Effector memory CD4-positive, alpha-beta T cell (primary cell): Measurements from ENCODE around the gene RIN3.

ENCODE experiments used
- DNase-seq, 3 donors: peaks; one replicate each; pipeline ENCODE4 v3.0.0-alpha.2; 2020
- H3K27ac ChIP-seq: 2 replicates; pipeline ENCODE4 v1.7.0; 2013; ENCODE audit warnings: mild to moderate bottlenecking, low read length, moderate library complexity; ENCODE audit not compliant: insufficient read depth, poor library complexity, severe bottlenecking
- H3K27me3 ChIP-seq: replicated peaks from 2 replicates; pipeline ENCODE4 v1.7.0; 2013; ENCODE audit warnings: mild to moderate bottlenecking, low read length; ENCODE audit not compliant: insufficient read depth, control insufficient read depth, poor library complexity, severe bottlenecking
- H3K36me3 ChIP-seq: 2 replicates; pipeline ENCODE4 v1.7.0; 2013; ENCODE audit warnings: mild to moderate bottlenecking, low read length, moderate library complexity; ENCODE audit not compliant: control insufficient read depth, insufficient read depth
- H3K4me1 ChIP-seq: 2 replicates; pipeline ENCODE4 v1.7.0; 2013; ENCODE audit warnings: low read length, mild to moderate bottlenecking; ENCODE audit not compliant: control insufficient read depth, insufficient read depth, poor library complexity, severe bottlenecking
- H3K4me3 ChIP-seq: 2 replicates; pipeline ENCODE4 v1.7.0; 2013; ENCODE audit warnings: low read length, low read depth, mild to moderate bottlenecking; ENCODE audit not compliant: insufficient read depth, poor library complexity, severe bottlenecking
- H3K9me3 ChIP-seq: 2 replicates; pipeline ENCODE4 v1.7.0; 2013; ENCODE audit warnings: mild to moderate bottlenecking, low read length, moderate library complexity; ENCODE audit not compliant: control insufficient read depth

The RIN3 gene

DNA sequence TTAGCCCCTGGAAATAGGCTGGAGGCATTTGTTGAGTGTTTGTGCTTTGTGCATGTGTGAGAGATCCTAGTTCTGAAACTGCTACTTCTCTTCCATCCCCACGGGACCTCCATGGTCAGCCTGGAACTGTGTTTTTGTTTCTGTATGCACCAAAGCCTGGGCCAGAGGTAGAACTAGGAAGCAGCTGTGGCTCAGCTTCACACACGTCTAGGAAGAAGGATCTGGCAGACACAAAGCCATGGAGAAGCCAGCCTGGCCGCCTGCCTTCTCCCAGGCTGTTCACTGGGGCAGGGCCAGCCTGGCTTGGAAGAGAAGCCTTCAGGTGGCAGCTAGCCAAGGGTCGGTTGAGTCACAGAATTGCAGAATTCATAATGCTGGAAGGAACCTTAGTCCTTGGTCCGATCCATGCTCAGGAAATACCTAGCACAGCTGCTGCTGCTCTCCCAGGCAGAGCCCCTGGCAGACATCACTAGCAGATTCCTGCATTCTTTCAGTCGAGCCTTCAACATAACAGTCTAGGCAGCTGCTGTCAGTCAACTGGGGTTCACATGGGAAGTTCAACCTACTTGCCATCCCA is 27.0 kb downstream of the RIN3 start:
- Histone ChIP-seq H3K27ac (no peak overlapping the region), H3K27me3 (no peaks in the 10 kb centered on the region), H3K36me3 (no peaks in the 10 kb centered on the region), H3K4me1 (no peaks in the 10 kb centered on the region), H3K4me3 (no peak overlapping the region), H3K9me3 (no peaks in the 10 kb centered on the region)
- no peak for DNase-seq

DNA sequence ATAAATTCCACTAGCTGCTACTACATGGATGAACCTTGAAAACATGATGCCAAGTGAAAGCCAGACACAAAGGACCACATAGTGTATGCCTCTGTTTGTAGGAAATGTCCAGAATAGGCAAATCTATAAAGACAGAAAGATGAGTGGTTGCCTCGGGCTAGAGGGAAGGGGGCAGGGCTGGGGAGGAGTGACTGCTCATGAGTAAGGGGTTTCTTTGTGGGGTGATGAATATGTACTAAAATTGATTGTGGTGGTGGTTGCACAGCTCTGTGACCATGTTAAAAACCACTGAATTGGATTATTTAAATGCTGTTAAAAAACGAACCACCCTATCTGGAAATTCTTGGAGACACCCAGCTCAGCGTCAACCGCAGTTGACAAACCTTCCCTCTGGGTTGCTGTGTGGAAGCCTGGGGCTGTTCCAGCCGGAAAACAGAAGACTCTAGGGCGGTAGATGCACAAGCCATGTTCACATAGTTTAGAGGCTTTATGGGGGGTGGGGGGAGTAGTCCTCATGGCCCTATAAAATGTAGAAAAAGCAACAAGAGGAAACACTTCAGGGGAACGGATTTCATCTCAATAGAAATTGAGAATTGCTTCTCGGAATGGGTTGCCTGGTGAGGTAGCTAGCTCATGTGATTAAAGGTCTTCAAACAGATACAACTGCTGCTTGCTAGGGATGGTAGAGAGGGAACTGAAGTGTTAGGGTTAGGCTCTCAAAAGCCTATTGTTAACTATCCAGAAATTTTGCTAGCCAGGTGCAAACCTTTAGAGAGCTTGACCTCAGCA is 29.4 kb downstream of the RIN3 start:
- Histone ChIP-seq H3K27ac (no peak overlapping the region), H3K27me3 (no peaks in the 10 kb centered on the region), H3K4me3 (no peak overlapping the region), H3K36me3 (no peaks in the 10 kb centered on the region), H3K4me1 (no peaks in the 10 kb centered on the region), H3K9me3 (no peaks in the 10 kb centered on the region)
- DNase-seq, result no peak

DNA sequence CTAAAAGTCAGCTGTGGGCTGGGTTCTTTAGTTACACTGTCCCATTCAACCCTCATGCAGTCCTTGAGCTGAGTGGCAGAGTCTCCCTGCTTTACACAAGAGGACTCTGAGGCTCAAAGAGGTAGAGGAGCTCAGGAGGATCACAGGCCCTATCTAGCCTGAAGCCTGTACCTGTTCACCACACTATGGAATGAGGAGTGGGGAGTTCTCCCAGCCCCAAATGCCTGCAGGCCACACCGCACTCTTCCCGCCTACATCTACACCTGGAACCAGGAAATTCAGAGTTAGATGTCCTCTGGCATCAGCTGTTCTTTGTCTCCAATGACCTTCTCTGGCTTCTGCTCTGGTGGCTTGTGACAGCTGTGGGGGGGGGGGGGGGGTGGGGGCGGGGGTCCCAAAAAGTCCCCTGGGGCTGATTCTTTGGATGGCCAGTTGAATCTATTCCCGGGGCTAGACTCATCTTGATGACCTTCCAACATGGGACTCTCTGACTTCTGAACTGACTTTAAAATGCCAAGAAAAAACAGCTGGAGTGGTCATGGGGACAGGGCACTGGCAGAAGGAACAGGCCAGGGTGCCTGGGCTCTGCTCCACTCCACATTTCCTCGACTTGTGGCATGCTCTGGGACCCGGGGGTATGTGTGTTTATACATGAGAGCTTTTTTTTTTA is 30.6 kb downstream of the RIN3 start:
- Histone ChIP-seq H3K36me3 (no peaks in the 10 kb centered on the region), H3K27ac (no peak overlapping the region), H3K9me3 (no peaks in the 10 kb centered on the region), H3K4me3 (no peak overlapping the region), H3K4me1 (no peaks in the 10 kb centered on the region), H3K27me3 (no peaks in the 10 kb centered on the region)
- DNase-seq, result no peak

DNA sequence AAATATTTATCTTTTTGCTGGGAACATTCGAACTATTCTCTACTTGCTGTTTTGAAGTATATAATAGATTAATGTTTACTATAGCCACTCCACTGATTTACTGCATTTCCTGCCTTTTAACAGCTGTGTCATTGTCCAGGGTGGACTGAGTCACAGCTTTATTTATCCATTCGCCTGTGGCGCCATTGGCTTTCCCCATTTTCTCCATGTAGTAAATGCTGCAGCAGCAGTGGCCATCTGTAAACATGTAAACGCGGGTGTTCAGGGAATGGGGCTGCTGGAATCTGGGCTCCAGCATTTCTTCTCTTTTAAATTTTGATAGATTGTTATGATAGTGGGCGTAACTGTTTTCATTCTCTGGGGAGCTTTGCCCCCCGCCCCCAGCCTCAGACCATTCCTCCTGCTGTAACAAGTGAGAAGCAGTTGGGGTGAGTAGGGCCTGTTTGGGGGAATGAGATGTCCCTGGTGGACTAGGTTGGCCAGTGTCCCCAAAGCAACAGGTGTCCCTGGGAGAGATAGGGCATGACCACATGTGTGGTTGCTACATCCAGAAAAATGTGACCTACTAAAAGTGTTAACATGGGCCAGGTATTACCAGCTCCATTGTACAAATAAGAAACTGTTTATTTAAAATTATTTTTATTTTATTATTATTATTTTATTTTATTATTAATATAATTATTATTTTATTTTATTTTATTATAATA is 32.9 kb downstream of the RIN3 start:
- no peak for DNase-seq
- Histone ChIP-seq H3K4me1 (no peaks in the 10 kb centered on the region), H3K27ac (no peak overlapping the region), H3K9me3 (no peaks in the 10 kb centered on the region), H3K27me3 (no peaks in the 10 kb centered on the region), H3K36me3 (no peaks in the 10 kb centered on the region), H3K4me3 (no peak overlapping the region)

DNA sequence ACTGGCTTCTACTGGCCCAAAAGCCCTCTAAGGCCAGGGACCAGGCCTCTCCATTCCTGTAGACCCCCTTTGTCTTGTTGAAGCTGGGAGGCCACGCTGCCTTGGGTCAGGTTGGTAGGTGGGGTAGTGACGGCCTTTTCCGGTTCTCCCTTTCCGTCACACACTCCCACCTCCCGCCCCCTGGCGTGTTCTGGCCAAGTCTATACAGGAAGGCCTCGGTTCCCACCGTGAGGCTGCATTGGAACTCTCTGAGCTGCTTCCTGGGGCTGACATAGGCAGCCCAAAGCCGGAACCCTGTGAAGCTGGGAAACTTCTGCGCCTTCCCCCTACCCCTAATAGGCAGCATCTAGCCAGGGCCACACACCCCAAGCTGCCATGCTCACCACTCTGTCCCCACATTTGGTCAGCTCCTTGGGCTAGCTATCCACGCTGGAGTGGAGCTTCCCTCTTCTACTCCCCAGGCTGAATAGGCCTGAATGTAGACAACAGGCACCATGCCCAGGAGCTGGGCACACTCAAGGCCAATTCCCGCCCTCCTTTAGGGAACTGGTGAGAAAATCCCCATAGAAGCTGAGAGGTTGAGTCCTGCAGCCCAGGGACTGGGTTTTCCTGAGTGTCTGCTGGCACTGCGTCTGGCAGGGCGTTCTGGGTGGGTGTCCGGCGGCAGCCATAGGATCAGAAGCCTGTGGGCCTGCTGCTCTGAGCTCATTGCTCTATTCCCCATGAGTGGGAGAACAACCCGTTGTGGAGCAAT is 35.7 kb downstream of the RIN3 start:
- DNase-seq, result no peak
- Histone ChIP-seq H3K4me1 (no peaks in the 10 kb centered on the region), H3K4me3 (no peak overlapping the region), H3K36me3 (no peaks in the 10 kb centered on the region), H3K27ac (no peak overlapping the region), H3K27me3 (no peaks in the 10 kb centered on the region), H3K9me3 (no peaks in the 10 kb centered on the region)

DNA sequence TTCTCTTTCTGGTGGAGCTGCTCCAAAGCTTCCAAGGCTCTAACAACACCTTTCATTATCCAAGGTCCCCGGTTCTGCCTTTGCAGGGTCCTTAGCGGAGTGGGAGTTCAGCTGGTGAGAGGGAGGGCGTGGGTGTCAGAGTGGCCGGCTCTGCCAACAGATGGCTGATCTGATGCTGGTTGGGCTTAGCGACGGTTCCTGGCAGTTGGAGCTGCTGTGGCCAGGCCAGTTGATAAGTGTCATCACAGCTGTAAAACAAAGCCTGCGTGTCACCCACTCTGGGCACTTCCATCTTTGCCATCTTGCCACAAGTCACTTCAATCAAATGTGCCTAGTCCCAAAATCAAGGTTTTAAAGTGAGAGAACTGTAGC is 36.3 kb downstream of the RIN3 start:
- H3K9me3 ChIP-seq, result no peaks in the 10 kb centered on the region
- H3K4me3 ChIP-seq, result no peak overlapping the region
- no peaks in the 10 kb centered on the region for H3K36me3 ChIP-seq
- no peak for DNase-seq
- H3K27me3 ChIP-seq, result no peaks in the 10 kb centered on the region
- H3K27ac ChIP-seq, result no peak overlapping the region
- no peaks in the 10 kb centered on the region for H3K4me1 ChIP-seq

DNA sequence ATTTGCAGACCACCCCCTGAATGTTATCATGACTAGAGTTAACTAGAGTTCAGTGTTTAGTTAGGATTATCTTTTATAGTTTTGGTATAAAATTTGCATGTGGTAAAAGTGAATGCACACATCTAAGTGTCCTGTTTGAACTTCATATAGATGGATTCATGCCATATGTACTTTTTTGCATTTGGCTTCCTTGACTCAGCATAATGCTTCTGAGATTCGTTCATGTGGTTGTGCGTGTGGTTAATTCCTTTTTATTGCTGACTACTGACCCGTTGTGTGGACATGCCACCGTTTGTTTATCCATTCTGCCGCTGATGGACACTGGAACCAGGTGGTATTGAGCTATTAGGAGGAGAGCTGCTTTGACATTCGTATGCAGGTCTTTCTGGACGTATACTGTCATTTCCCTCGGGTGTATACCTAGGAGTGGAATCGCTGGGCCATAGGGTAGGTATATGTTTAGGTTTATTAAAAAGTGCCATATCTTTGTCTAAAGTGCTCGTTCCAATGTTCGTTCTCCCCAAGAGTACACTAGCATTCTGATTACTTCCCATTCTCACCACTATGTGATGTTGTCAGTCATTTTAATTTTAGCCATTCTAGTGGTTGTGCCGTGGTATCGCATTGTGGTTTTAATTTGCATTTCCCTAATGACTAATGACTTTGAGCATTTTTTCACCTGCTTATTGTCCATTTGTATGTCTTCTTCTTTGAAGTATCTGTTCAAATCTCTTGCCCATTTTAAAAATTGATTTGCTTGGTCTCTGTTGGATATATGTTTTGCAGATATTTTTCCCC is 37.7 kb downstream of the RIN3 start:
- no peak overlapping the region for H3K27ac ChIP-seq
- no peaks in the 10 kb centered on the region for H3K9me3 ChIP-seq
- no peaks in the 10 kb centered on the region for H3K27me3 ChIP-seq
- no peak overlapping the region for H3K4me3 ChIP-seq
- DNase-seq, result no peak
- no peaks in the 10 kb centered on the region for H3K36me3 ChIP-seq
- peaks cover 4% of the 10 kb centered on the region for H3K4me1 ChIP-seq

DNA sequence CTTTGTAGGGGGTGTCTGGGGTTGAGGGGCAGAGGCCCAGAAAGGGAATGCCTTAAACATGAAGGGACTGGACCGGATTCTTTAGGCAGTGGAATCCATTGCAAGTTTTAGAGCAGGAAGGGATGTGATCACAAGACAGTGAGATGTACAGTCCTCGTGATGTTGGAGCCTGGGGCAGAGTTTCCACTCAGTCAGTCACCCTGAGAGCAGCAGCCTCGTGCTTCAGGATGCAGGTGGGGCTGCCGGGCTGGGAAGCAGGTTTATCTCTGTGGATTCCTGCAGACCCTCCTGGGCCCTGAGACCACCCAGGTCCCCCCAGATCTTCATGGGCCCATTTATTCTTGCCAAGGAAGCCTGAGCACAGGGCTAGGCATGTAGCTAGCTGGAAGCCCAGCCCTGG is 38.5 kb downstream of the RIN3 start:
- no peak overlapping the region for H3K27ac ChIP-seq
- no peak overlapping the region for H3K4me3 ChIP-seq
- no peaks in the 10 kb centered on the region for H3K27me3 ChIP-seq
- no peaks in the 10 kb centered on the region for H3K9me3 ChIP-seq
- DNase-seq, result no peak
- peaks cover 4% of the 10 kb centered on the region for H3K4me1 ChIP-seq
- H3K36me3 ChIP-seq, result no peaks in the 10 kb centered on the region

DNA sequence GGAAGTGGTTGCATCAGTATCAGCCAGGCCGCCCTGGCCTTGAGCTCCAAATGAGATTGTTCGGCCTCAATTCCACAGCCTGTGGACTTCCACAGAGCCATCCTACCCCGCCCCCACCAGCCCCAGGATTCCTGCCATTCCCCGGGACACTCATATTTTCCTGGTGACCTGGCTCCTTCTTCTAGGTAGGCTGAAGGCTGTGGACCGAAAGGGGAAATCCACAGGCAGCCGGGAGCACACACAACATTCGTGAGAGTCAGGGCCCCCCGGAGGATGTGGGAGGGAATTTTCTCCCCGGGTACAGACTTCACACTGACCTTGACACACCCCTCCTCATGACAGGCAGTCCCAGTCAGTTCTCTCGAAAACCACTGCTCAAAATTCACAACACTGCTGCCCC is 39.9 kb downstream of the RIN3 start:
- peaks cover 4% of the 10 kb centered on the region for H3K4me1 ChIP-seq
- H3K36me3 ChIP-seq, result no peaks in the 10 kb centered on the region
- DNase-seq, result no peak
- H3K27me3 ChIP-seq, result no peaks in the 10 kb centered on the region
- no peaks in the 10 kb centered on the region for H3K9me3 ChIP-seq
- H3K4me3 ChIP-seq, result no peak overlapping the region
- H3K27ac ChIP-seq, result no peak overlapping the region
